ENCODE measurements around the gene RNF213. TPM values are rescaled to one million over a fixed set of nuclear protein-coding genes. Genes with fewer than 3 reads are reported as not detected.
"Not testable (repeated sequence)": the region's sequence is repeated elsewhere in the genome, so short reads cannot be mapped to it uniquely, and the experiment has no call there.

The RNF213 gene
- total RNA-seq, 4 donors from 2014 or later = 90.5 to 186 (median 142) TPM

DNA sequence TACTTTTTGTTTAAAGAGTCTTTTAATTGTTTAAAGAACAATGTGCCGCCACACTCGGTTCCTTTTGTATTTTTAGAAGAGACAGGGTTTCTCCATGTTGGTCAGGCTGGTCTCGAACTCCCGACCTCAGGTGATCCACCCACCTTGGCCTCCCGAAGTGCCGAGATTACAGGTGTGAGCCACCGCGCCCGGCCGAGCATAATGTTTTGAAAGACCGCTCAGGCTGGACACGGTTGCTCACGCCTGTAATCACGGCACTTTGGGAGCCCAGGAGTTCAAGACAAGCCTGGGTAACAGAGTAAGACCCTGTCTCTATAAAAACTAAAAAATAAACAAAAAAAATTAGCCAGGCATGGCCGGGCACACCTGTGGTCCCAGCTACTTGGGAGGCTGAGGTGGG, 59.8 kb downstream of the RNF213 start:
- H3K27me3 ChIP-seq = no peaks in the 10 kb centered on the region
- H3K4me1 ChIP-seq = no peaks in the 10 kb centered on the region
- no peaks in the 10 kb centered on the region for H3K9me3 ChIP-seq
- H3K27ac ChIP-seq = no peak overlapping the region
- intact Hi-C loops (cut with DNase I; ENCODE audit: low total_unique reads) = no loop called here
- no peaks in the 10 kb centered on the region for H3K36me3 ChIP-seq
- no peak overlapping the region for H3K4me3 ChIP-seq
- no peak for DNase-seq
- no peak for TF ChIP-seq POLR2A (IDR thresholded peaks at IDR 0.05)
- TF ChIP-seq, protein P1, sequence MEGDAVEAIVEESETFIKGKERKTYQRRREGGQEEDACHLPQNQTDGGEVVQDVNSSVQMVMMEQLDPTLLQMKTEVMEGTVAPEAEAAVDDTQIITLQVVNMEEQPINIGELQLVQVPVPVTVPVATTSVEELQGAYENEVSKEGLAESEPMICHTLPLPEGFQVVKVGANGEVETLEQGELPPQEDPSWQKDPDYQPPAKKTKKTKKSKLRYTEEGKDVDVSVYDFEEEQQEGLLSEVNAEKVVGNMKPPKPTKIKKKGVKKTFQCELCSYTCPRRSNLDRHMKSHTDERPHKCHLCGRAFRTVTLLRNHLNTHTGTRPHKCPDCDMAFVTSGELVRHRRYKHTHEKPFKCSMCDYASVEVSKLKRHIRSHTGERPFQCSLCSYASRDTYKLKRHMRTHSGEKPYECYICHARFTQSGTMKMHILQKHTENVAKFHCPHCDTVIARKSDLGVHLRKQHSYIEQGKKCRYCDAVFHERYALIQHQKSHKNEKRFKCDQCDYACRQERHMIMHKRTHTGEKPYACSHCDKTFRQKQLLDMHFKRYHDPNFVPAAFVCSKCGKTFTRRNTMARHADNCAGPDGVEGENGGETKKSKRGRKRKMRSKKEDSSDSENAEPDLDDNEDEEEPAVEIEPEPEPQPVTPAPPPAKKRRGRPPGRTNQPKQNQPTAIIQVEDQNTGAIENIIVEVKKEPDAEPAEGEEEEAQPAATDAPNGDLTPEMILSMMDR (IDR thresholded peaks at IDR 0.05) = no peak

DNA sequence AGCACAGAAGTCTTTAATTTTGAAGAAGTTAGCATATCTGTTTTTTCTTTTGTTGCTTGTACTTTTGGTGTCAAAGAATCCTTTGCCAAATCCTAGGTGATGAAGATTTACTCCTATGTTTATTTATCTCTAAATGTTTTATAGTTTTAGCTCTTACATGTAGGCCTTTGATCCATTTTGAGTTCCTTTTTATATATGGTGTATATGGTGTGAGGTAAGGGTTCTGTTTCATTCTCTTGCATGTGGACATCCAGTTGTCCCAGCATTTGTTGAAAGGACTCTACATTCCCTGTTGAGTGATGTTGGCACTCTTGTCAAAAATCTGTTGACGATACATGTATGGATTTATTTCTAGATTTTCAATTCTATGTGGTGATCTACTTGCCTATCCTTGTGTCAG, 62.2 kb downstream of the RNF213 start:
- intact Hi-C loops (cut with DNase I; ENCODE audit: low total_unique reads) = no loop called here
- H3K4me3 ChIP-seq = no peak overlapping the region
- H3K9me3 ChIP-seq = no peaks in the 10 kb centered on the region
- no peaks in the 10 kb centered on the region for H3K36me3 ChIP-seq
- no peaks in the 10 kb centered on the region for H3K4me1 ChIP-seq
- no peaks in the 10 kb centered on the region for H3K27me3 ChIP-seq
- DNase-seq = no peak
- no peak for TF ChIP-seq POLR2A (IDR thresholded peaks at IDR 0.05)
- TF ChIP-seq, protein P1 (IDR thresholded peaks at IDR 0.05) = no peak
- no peak overlapping the region for H3K27ac ChIP-seq

DNA sequence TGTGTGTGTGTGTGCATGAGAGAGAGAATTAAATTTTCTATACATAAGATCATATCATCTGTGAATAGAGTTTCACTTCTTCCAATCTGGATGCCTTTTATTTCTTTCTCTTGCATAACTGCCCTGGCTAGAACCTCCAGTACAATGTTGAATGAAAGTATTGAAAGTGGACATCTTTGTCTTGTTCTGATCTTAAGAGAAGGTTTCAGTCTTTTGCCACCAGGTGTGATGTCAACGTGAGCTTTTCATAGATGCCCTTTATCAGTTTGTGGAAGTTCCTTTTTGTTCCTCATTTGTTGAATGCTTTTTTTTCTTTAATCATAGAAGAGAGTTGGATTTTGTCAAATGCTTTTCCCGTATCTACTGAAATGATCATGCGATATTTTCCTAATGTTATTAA, 63.3 kb downstream of the RNF213 start:
- no peak for TF ChIP-seq POLR2A (IDR thresholded peaks at IDR 0.05)
- TF ChIP-seq, protein P1 (IDR thresholded peaks at IDR 0.05) = no peak
- DNase-seq = no peak
- intact Hi-C loops (cut with DNase I; ENCODE audit: low total_unique reads) = no loop called here
- H3K27me3 ChIP-seq = no peaks in the 10 kb centered on the region
- no peaks in the 10 kb centered on the region for H3K36me3 ChIP-seq
- H3K4me3 ChIP-seq = no peak overlapping the region
- H3K27ac ChIP-seq = no peak overlapping the region
- H3K9me3 ChIP-seq = no peaks in the 10 kb centered on the region
- no peaks in the 10 kb centered on the region for H3K4me1 ChIP-seq

DNA sequence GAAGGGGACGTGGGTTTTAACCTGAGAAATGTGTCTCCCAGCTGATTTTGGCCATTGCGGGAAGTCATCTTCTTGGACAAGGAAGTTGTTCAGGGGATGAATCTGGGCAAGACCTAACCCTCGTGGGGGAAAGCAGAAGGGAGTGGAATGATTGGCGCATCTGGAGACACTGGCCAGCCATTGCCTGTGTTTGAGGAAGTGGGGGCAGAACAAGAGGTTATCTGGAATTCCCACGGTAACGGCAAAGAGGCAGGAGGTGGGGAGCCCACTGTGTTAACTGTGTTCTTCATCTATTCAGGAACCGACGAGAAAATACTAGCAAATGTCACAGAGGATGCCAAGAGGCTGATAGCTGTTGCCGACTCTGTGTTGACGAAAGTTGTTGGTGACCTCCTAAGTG, 66.9 kb downstream of the RNF213 start:
- H3K4me3 ChIP-seq = no peak overlapping the region
- H3K4me1 ChIP-seq = no peaks in the 10 kb centered on the region
- H3K9me3 ChIP-seq = no peaks in the 10 kb centered on the region
- H3K36me3 ChIP-seq = no peaks in the 10 kb centered on the region
- intact Hi-C loops (cut with DNase I; ENCODE audit: low total_unique reads) = no loop called here
- no peak overlapping the region for H3K27ac ChIP-seq
- TF ChIP-seq, protein P1 (IDR thresholded peaks at IDR 0.05) = no peak
- no peak for TF ChIP-seq POLR2A (IDR thresholded peaks at IDR 0.05)
- H3K27me3 ChIP-seq = no peaks in the 10 kb centered on the region
- DNase-seq = no peak

DNA sequence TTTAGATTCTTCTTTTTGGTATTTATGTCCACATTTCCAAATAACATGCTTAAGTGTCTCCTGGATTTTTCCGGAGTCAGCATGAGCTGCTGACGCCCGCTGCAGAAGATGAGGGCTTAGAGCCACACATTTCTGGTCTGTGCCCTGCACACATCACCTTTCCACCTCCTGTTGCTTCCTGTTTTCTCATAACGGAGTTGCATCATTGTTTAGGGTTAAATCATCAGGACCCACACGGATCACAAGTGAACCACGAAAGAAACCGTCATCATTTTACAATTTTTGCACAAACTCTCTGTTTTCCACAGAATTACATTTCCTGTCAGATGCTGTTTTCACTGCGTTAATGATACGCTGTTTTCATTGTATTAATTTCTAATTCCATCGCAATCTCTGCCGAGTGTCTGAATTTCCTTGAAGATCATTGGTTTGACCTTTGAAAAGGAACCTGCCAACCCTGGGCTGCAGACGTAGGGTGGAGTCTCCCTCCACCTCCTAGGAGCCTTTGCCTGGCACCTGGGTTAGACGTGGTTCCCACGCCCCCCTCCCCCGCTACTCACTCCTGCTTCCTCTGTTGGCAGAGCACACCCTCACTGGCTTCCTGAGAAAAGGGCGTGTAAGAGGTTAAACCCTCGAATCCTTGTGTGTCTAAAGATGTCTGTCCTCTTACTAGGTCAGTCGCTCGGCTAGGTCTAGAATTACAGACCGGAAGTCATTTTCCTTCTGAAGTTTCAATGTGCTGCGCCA, 68.2 kb downstream of the RNF213 start:
- Histone ChIP-seq H3K4me1 (no peaks in the 10 kb centered on the region), H3K4me3 (no peak overlapping the region), H3K27ac (no peak overlapping the region), H3K9me3 (no peaks in the 10 kb centered on the region), H3K27me3 (no peaks in the 10 kb centered on the region), H3K36me3 (no peaks in the 10 kb centered on the region)
- TF ChIP-seq POLR2A (IDR thresholded peaks at IDR 0.05) = no peak
- TF ChIP-seq, protein P1 (IDR thresholded peaks at IDR 0.05) = no peak
- intact Hi-C loops (cut with DNase I; ENCODE audit: low total_unique reads) = no loop called here
- DNase-seq = no peak

DNA sequence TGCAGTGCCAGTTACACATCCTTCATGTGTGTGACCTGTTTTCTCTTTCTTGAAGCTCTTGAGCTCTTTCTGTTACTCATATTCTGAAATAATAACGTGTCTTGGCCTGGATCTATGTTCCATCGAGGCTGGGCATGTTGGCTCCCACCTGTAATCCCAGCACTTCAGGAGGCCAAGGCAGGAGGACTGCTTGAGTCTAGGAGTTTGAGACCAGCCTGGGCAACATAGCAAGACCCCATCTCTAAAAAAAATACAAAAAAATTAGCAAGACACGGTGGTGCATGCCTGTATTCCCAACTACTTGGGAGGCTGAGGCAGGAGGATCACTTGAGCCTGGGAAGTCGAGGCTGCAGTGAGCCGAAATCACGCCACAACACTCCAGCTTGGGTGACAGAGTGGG, 68.8 kb downstream of the RNF213 start:
- H3K4me1 ChIP-seq; H3K27me3 ChIP-seq; DNase-seq; intact Hi-C loops (cut with DNase I; ENCODE audit: low total_unique reads); H3K36me3 ChIP-seq; H3K9me3 ChIP-seq; H3K4me3 ChIP-seq; H3K27ac ChIP-seq: not testable (repeated sequence)
